Measurements from ENCODE around the gene MLST8. TPM values are rescaled to one million over a fixed set of nuclear protein-coding genes. Genes with fewer than 3 reads are reported as not detected.

The MLST8 gene
- total RNA-seq, 1 experiment from 2014 or later, result 58.7 TPM

DNA sequence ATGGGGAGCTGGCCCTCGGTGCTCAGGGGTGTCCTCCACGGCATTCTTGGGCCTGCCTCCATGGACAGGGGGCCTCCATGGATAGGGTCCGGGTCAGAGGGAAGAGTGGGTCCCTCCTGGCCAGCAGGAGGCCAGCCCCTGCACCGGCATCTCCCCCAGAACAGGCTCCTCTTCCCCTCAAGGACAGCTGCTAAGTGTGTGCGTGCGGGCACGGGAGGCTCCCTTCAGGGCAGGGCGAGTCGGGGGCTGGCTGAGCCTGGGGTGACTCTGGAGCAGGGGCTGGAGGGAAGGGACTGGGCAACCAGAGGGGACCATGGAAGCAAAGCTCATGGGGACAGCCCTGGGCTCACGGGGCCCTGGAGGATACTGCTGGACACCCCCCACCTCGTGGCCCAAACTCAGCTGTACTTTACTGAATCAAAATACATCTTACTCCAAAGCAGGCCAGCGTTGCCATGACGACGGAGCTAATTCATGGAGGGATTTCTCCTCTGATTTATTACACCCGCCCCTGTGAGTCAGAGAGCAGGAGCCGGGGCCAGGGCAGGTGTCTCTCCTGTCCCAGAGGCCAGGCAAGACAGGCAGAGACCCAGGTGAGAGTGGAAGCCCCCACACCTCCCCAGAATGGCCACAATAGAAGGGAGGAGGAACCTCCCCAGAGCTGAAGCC, 11.0 kb upstream of the MLST8 start:
- no peaks in the 10 kb centered on the region for H3K79me2 ChIP-seq (ENCODE audit: insufficient read depth, low read length)
- H3K27me3 ChIP-seq (ENCODE audit: insufficient read depth, low read length), result no peaks in the 10 kb centered on the region
- H3K36me3 ChIP-seq (ENCODE audit: control insufficient read depth in 1 of 2, insufficient read depth in 2 of 2, low read length in 2 of 2), result no peaks in the 10 kb centered on the region
- no peak overlapping the region for H2AFZ ChIP-seq (ENCODE audit: low read depth, low read length, poor library complexity, severe bottlenecking)
- ATAC-seq (peak; percentile 5), DNase-seq (ENCODE audit: low read depth, low spot score) (no peak)
- no peaks in the 10 kb centered on the region for H3K9me3 ChIP-seq (ENCODE audit: control insufficient read depth in 1 of 2, insufficient read depth in 1 of 2, low read depth in 1 of 2, low read length in 2 of 2)
- no peak overlapping the region for H3K9ac ChIP-seq (ENCODE audit: low read length)
- RAD21 ChIA-PET (ENCODE audit: low non-redundant PET in 1 of 2, low total read pairs in 2 of 2, uncharacterized antibody in 2 of 2, unreplicated experiment in 2 of 2), result interaction anchor here (0.8 to 1.6 kb wide), 5 partner anchors 20 to 307 kb away, joined by 3 to 6 read pairs (median 5); partner anchors contain the start of genes ECI1 (in 1 of the 2) and PGP (in 1 of the 2)
- CTCF ChIA-PET, result interaction anchor here (0.7 to 3.5 kb wide), 8 partner anchors 11 to 680 kb away, joined by 3 to 24 read pairs (median 5); partner anchors contain the start of genes ECI1, MLST8, PGP and TBC1D24
- intact Hi-C loops (cut with micrococcal nuclease), result loop anchor here (2.0 to 10.0 kb wide), 2 partner anchors 57 to 311 kb away; partner anchors contain the start of gene ECI1
- no peaks in the 10 kb centered on the region for H4K20me1 ChIP-seq (ENCODE audit: insufficient read depth)
- H3K4me3 ChIP-seq (replicated peaks in 1 of 2; ENCODE audit: low read depth in 1 of 2, low read length in 2 of 2), result no peak overlapping the region
- peaks cover 5 to 19% of the 10 kb centered on the region in 2 experiments for H3K4me1 ChIP-seq (ENCODE audit: control insufficient read depth in 1 of 2, insufficient read depth in 2 of 2, low read length in 2 of 2)
- TF ChIP-seq ELF1 (IDR thresholded peaks at IDR 0.05; ENCODE audit: borderline replicate concordance, low read depth) (no peak), ZFX (IDR thresholded peaks at IDR 0.05) (no peak), CBX3 (IDR thresholded peaks at IDR 0.05; ENCODE audit: low read depth) (no peak), FOSL1 (IDR thresholded peaks at IDR 0.05; ENCODE audit: low read depth) (no peak), SRF (IDR thresholded peaks at IDR 0.05; ENCODE audit: low read depth) (no peak), ZNF274 (IDR thresholded peaks at IDR 0.05; ENCODE audit: low read depth, low read length) (no peak), MAX (IDR thresholded peaks at IDR 0.05) (no peak), EZH2 (IDR thresholded peaks at IDR 0.05) (no peak), TCF7L2 (IDR thresholded peaks at IDR 0.05; ENCODE audit: borderline replicate concordance, extremely low read depth, insufficient read depth, insufficient read length) (no peak), POLR2A (IDR thresholded peaks at IDR 0.05; ENCODE audit: borderline replicate concordance, extremely low read depth, insufficient read depth, insufficient read length) (no peak), SIN3A (IDR thresholded peaks at IDR 0.05; ENCODE audit: low read depth) (no peak), EGR1 (IDR thresholded peaks at IDR 0.05; ENCODE audit: low read depth) (no peak), YY1 (IDR thresholded peaks at IDR 0.05; ENCODE audit: extremely low read depth, insufficient replicate concordance, low read depth, low read length) (no peak), POLR2AphosphoS5 (IDR thresholded peaks at IDR 0.05; ENCODE audit: low read depth, low read length) (no peak), CEBPB (IDR thresholded peaks at IDR 0.05; ENCODE audit: low read depth) (no peak), CTCF (IDR thresholded peaks at IDR 0.05 in 2 of 3, conservative IDR thresholded peaks at IDR 0.05 in 1 of 3; ENCODE audit: borderline replicate concordance in 1 of 3, insufficient read depth in 1 of 3, low read depth in 2 of 3, low read length in 2 of 3) (no peak), RAD21 (IDR thresholded peaks at IDR 0.05; ENCODE audit: low read depth) (no peak), EZH2phosphoT487 (IDR thresholded peaks at IDR 0.05; ENCODE audit: borderline replicate concordance) (no peak)
- TF ChIP-seq, protein P1, sequence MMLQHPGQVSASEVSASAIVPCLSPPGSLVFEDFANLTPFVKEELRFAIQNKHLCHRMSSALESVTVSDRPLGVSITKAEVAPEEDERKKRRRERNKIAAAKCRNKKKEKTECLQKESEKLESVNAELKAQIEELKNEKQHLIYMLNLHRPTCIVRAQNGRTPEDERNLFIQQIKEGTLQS (IDR thresholded peaks at IDR 0.05), result no peak
- TF ChIP-seq, protein P2, sequence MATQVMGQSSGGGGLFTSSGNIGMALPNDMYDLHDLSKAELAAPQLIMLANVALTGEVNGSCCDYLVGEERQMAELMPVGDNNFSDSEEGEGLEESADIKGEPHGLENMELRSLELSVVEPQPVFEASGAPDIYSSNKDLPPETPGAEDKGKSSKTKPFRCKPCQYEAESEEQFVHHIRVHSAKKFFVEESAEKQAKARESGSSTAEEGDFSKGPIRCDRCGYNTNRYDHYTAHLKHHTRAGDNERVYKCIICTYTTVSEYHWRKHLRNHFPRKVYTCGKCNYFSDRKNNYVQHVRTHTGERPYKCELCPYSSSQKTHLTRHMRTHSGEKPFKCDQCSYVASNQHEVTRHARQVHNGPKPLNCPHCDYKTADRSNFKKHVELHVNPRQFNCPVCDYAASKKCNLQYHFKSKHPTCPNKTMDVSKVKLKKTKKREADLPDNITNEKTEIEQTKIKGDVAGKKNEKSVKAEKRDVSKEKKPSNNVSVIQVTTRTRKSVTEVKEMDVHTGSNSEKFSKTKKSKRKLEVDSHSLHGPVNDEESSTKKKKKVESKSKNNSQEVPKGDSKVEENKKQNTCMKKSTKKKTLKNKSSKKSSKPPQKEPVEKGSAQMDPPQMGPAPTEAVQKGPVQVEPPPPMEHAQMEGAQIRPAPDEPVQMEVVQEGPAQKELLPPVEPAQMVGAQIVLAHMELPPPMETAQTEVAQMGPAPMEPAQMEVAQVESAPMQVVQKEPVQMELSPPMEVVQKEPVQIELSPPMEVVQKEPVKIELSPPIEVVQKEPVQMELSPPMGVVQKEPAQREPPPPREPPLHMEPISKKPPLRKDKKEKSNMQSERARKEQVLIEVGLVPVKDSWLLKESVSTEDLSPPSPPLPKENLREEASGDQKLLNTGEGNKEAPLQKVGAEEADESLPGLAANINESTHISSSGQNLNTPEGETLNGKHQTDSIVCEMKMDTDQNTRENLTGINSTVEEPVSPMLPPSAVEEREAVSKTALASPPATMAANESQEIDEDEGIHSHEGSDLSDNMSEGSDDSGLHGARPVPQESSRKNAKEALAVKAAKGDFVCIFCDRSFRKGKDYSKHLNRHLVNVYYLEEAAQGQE (IDR thresholded peaks at IDR 0.05; ENCODE audit: low read depth), result no peak
- H3K9me2 ChIP-seq (ENCODE audit: insufficient read depth), result no peaks in the 10 kb centered on the region
- H3K27ac ChIP-seq (ENCODE audit: low read depth, low read length), result no peak overlapping the region
- BruUV-seq (replicated peaks), result no TSS peak
- peak overlapping the region; percentile 88 for H3K4me2 ChIP-seq (ENCODE audit: low read length)
- POLR2A ChIA-PET, result interaction anchor here (1.0 to 1.6 kb wide), 4 partner anchors 29 to 57 kb away, joined by 4 to 11 read pairs (median 6); partner anchors contain the start of genes E4F1, ECI1 and TRAF7
